Measurements from ENCODE around the gene AHCTF1. TPM values are rescaled to one million over a fixed set of nuclear protein-coding genes. Genes with fewer than 3 reads are reported as not detected.

The AHCTF1 gene
- total and polyA plus RNA-seq, 2 donors, result 15.3 to 45.7 TPM

- Histone ChIP-seq H3K4me3 (ENCODE audit: low read depth, low read length) (no peak overlapping the region), H3K4me1 (ENCODE audit: insufficient read depth) (no peaks in the 10 kb centered on the region), H3K27ac (ENCODE audit: low read depth) (no peak overlapping the region), H3K36me3 (ENCODE audit: insufficient read depth) (no peaks in the 10 kb centered on the region)
- 93% methylated on average over 30 of the region's 30 CpGs for WGBS
- no peak for DNase-seq (ENCODE audit: extremely low spot score)
Measured at GRCh38 chr1:246795906-246796694, 135.6 kb downstream of the AHCTF1 start.

DNA sequence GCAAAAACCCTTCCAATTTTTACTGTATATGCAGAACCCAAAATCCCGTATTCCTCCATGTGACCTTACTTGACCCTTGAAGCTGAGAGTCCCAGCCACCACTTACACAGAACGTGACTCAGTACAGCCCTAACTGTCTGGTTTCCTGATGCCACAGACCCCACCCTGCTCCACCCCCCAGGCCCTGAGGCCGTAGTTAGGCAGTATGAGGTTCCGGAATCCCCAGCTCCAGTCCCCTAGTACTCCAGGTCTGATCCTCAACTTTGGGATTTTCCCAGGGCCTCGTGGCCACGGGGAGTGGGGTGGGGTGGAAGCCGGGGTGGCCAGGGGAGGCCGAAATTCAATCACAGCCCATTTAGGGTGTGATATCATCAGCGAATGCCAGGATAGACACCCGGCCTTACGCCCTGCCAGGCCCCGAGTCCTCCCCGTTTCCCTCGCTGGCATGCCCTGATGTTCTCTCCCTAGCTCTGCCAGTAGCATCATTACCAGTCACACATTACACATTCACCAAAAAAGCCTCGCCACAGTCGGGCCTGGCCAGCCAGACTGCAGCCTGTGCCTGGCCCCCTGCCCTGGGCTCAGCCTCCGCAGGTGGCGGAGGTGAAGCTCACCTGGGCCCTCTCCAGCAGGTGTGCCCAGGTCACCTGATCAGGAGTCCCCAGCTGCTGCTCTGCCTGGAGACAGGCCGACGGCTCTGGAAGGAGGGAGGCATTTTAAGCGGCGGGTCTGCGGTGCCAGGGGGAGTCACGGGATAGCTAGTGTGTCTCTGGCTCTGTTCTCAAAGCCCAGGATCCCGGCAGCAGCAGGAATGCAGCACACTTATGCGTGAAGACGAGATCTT is 136.7 kb downstream of the AHCTF1 start:
- Histone ChIP-seq H3K4me1 (ENCODE audit: insufficient read depth) (no peaks in the 10 kb centered on the region), H3K36me3 (ENCODE audit: insufficient read depth) (no peaks in the 10 kb centered on the region), H3K27ac (ENCODE audit: low read depth) (no peak overlapping the region), H3K4me3 (ENCODE audit: low read depth, low read length) (no peak overlapping the region)
- 69% methylated on average over 27 of the region's 27 CpGs for WGBS
- DNase-seq (ENCODE audit: extremely low spot score), result no peak

- H3K36me3 ChIP-seq (ENCODE audit: insufficient read depth), result no peaks in the 10 kb centered on the region
- 28% methylated on average over 17 of the region's 18 CpGs for WGBS
- H3K4me1 ChIP-seq (ENCODE audit: insufficient read depth), result no peaks in the 10 kb centered on the region
- no peak overlapping the region for H3K4me3 ChIP-seq (ENCODE audit: low read depth, low read length)
- H3K27ac ChIP-seq (ENCODE audit: low read depth), result no peak overlapping the region
- no peak for DNase-seq (ENCODE audit: extremely low spot score)
Measured at GRCh38 chr1:246794048-246794827, 137.5 kb downstream of the AHCTF1 start.

DNA sequence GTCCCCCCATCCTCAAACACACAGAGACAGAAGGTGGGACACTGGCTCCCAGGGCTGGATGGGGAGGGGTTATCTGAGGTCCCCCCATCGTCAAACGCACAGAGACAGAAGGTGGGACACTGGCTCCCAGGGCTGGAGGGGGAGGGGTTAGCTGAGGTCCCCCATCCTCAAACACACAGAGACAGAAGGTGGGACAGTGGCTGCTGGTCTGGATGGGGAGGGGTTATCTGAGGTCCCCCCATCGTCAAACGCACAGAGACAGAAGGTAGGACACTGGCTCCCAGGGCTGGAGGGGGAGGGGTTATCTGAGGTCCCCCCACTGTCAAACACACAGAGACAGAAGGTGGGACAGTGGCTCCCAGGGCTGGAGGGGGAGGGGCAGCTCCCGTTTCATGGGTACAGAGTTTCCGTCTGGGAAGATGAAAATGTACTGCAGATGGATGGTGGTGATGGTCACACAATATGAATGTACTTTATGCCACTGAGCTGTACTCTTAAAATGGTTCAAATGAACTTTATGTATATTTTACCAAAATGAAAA is 138.3 kb downstream of the AHCTF1 start:
- no peak overlapping the region for H3K4me3 ChIP-seq (ENCODE audit: low read depth, low read length)
- no peak overlapping the region for H3K27ac ChIP-seq (ENCODE audit: low read depth)
- DNase-seq (ENCODE audit: extremely low spot score), result no peak
- H3K36me3 ChIP-seq (ENCODE audit: insufficient read depth), result no peaks in the 10 kb centered on the region
- WGBS, result 24% methylated on average over 6 of the region's 6 CpGs
- peaks cover 1% of the 10 kb centered on the region for H3K4me1 ChIP-seq (ENCODE audit: insufficient read depth)

DNA sequence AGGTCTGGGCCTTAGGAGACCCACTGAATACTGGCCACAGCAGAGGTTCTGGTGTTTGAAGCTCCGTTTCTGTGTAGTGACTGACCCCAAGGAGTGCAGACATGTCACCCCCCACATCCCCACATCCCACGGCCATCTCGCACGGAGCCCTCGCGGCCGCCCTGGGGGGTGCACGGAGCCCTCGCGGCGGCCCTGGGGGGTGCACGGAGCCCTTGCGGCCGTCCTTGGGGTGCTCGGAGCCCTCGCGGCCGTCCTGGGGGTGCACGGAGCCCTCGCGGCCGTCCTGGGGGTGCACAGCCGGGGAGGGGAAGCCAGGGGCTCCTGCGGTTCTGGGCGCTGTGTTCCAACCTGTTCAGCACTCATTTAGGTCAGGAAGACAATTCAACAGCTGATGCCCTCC is 139.1 kb downstream of the AHCTF1 start:
- WGBS, result 91% methylated on average over 25 of the region's 25 CpGs
- Histone ChIP-seq H3K36me3 (ENCODE audit: insufficient read depth) (no peaks in the 10 kb centered on the region), H3K4me1 (ENCODE audit: insufficient read depth) (peaks cover 1% of the 10 kb centered on the region), H3K27ac (ENCODE audit: low read depth) (no peak overlapping the region), H3K4me3 (ENCODE audit: low read depth, low read length) (no peak overlapping the region)
- DNase-seq (ENCODE audit: extremely low spot score), result no peak

- Histone ChIP-seq H3K27ac (ENCODE audit: low read depth) (no peak overlapping the region), H3K4me3 (ENCODE audit: low read depth, low read length) (no peak overlapping the region), H3K4me1 (ENCODE audit: insufficient read depth) (peaks cover 4% of the 10 kb centered on the region), H3K36me3 (ENCODE audit: insufficient read depth) (no peaks in the 10 kb centered on the region)
- no peak for DNase-seq (ENCODE audit: extremely low spot score)
- WGBS, result 84% methylated on average over 17 of the region's 17 CpGs
Measured at GRCh38 chr1:246791303-246791918, 140.3 kb downstream of the AHCTF1 start.

- WGBS, result 97% methylated on average over 19 of the region's 19 CpGs
- H3K27ac ChIP-seq (ENCODE audit: low read depth), result no peak overlapping the region
- H3K4me1 ChIP-seq (ENCODE audit: insufficient read depth), result peaks cover 4% of the 10 kb centered on the region
- DNase-seq (ENCODE audit: extremely low spot score), result no peak
- H3K36me3 ChIP-seq (ENCODE audit: insufficient read depth), result no peaks in the 10 kb centered on the region
- no peak overlapping the region for H3K4me3 ChIP-seq (ENCODE audit: low read depth, low read length)
Measured at GRCh38 chr1:246790833-246791232, 140.9 kb downstream of the AHCTF1 start.

DNA sequence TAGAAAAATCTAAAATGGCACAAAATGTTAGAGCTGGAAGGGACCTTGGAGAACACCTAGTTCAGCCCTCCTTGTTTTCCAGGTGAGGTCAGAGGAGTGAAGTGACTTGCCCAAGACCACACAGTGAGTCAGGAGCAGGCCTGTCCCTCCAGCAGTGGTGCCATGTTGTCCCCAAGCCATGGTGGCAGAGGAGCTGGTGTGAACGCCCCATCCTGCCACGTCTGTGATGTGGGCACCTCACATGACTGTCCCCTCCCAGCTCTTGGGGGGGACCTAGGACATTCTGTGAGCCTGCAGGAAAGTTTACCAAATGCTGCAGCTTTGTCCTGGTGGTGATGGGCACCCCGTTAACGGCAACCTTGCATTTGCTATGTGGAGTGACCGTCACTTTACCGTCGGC is 141.4 kb downstream of the AHCTF1 start:
- WGBS, result 97% methylated on average over 7 of the region's 7 CpGs
- Histone ChIP-seq H3K4me1 (ENCODE audit: insufficient read depth) (peaks cover 4% of the 10 kb centered on the region), H3K36me3 (ENCODE audit: insufficient read depth) (no peaks in the 10 kb centered on the region), H3K27ac (ENCODE audit: low read depth) (no peak overlapping the region), H3K4me3 (ENCODE audit: low read depth, low read length) (no peak overlapping the region)
- no peak for DNase-seq (ENCODE audit: extremely low spot score)

DNA sequence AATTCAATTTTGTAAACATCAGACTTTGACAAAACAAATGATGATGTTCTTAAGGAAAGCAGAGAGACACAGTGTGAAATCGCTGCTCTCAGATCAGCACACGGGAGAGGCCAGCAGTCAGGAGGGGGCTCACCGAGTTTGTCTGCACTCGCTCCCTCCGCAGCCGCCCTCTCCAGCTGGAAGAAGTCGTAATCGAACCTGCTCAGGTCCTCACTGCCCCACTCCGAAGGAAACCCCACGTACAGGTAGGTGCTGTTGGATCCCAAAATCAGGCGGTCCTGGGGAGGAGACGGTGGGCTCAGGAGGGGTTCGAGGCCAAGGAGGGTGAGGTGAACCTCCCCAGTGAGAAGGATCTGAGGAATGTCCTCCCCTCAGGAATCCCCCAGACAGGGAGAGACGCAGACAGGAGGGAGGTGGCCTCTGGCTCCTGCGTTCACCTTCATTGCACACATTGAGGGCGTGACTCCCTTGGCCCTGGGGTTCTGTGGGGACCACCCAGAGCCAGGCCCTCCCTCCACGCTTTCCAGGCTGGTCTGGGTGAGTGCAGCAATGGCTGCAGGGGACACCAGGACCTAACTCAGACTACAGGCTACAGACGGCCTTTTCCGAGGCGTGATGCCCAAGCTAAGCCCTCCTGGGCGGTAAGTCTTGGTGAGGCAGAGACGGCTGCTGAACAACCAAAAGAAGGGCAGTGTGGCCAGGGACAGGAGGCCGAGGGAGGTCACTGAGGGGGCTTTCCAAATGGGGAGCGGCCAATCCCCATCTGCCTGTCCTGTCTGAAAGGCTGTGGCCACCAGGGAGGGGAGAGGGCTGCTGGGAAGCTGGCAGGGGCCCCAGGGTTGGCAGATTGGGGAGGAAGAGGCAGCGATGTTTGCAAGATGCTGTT is 142.1 kb downstream of the AHCTF1 start:
- Histone ChIP-seq H3K4me3 (ENCODE audit: low read depth, low read length) (no peak overlapping the region), H3K27ac (ENCODE audit: low read depth) (no peak overlapping the region), H3K36me3 (ENCODE audit: insufficient read depth) (no peaks in the 10 kb centered on the region), H3K4me1 (ENCODE audit: insufficient read depth) (peaks cover 4% of the 10 kb centered on the region)
- WGBS, result 70% methylated on average over 25 of the region's 25 CpGs
- no peak for DNase-seq (ENCODE audit: extremely low spot score)

Small RNA genes lying within 50 kb of the gene (small RNA-seq; reads per million reads assigned to genes)
- gene AC113174.1 (not detected), gene RF00402 (not detected)

Other genes with a start within 250 kb of the AHCTF1 start
- gene SCCPDH, start 207.5 kb downstream of the AHCTF1 start, total RNA-seq, result 80.2 TPM
- 35.2 TPM for gene SCCPDH, start 207.5 kb downstream of the AHCTF1 start, polyA plus RNA-seq
- 2.7 TPM for gene ZNF695, start 76.1 kb upstream of the AHCTF1 start, total RNA-seq
- gene ZNF695, start 76.1 kb upstream of the AHCTF1 start, polyA plus RNA-seq, result 0.11 TPM
- gene ZNF670, start 146.9 kb upstream of the AHCTF1 start, total RNA-seq, result 8.7 TPM
- gene ZNF670, start 146.9 kb upstream of the AHCTF1 start, polyA plus RNA-seq, result 3.0 TPM
- 12.0 TPM for gene ZNF669, start 172.4 kb upstream of the AHCTF1 start, total RNA-seq
- 5.8 TPM for gene ZNF669, start 172.4 kb upstream of the AHCTF1 start, polyA plus RNA-seq
- 116 TPM for gene ZNF124, start 240.1 kb upstream of the AHCTF1 start, total RNA-seq
- 2.1 TPM for gene ZNF124, start 240.1 kb upstream of the AHCTF1 start, polyA plus RNA-seq

Data from urinary bladder (tissue), 4 donors.